ENCODE measurements around the gene ANKRA2.

The ANKRA2 gene

GRCh38 chr5:73529081-73529480, 36.4 kb downstream of the ANKRA2 start:
- Histone ChIP-seq H3K4me3 (ENCODE audit: low read depth in 1 of 2, low read length in 2 of 2) (no peak overlapping the region), H2AFZ (ENCODE audit: low read depth, low read length) (no peak overlapping the region), H3K27ac (ENCODE audit: low read length) (no peak overlapping the region), H3K27me3 (ENCODE audit: insufficient read depth, low read length, poor library complexity) (peaks cover 10% of the 10 kb centered on the region), H3K9ac (ENCODE audit: low read depth, low read length) (no peak overlapping the region), H3K79me2 (ENCODE audit: insufficient read depth, low read length) (no peaks in the 10 kb centered on the region), H3K36me3 (ENCODE audit: insufficient read depth, low read length) (no peaks in the 10 kb centered on the region), H3K4me1 (ENCODE audit: insufficient read depth, low read length) (no peaks in the 10 kb centered on the region), H4K20me1 (ENCODE audit: insufficient read depth, low read length) (no peaks in the 10 kb centered on the region), H3K4me2 (ENCODE audit: insufficient read depth, low read length) (no peak overlapping the region), H3K9me3 (ENCODE audit: insufficient read depth, low read length, severe bottlenecking) (no peaks in the 10 kb centered on the region)
- DNase-seq (no peak), ATAC-seq (ENCODE audit: insufficient read depth, low read depth) (no peak)
- TF ChIP-seq EZH2 (IDR thresholded peaks at IDR 0.05; ENCODE audit: borderline replicate concordance, low read depth, low read length, severe bottlenecking), result no peak

- Histone ChIP-seq H3K36me3 (ENCODE audit: insufficient read depth, low read length) (no peaks in the 10 kb centered on the region), H4K20me1 (ENCODE audit: insufficient read depth, low read length) (no peaks in the 10 kb centered on the region), H3K9ac (ENCODE audit: low read depth, low read length) (no peak overlapping the region), H3K79me2 (ENCODE audit: insufficient read depth, low read length) (no peaks in the 10 kb centered on the region), H3K27me3 (ENCODE audit: insufficient read depth, low read length, poor library complexity) (peaks cover 6% of the 10 kb centered on the region), H3K4me2 (ENCODE audit: insufficient read depth, low read length) (no peak overlapping the region), H3K9me3 (ENCODE audit: insufficient read depth, low read length, severe bottlenecking) (no peaks in the 10 kb centered on the region), H2AFZ (ENCODE audit: low read depth, low read length) (no peak overlapping the region), H3K4me3 (ENCODE audit: low read depth in 1 of 2, low read length in 2 of 2) (no peak overlapping the region), H3K27ac (ENCODE audit: low read length) (no peak overlapping the region), H3K4me1 (ENCODE audit: insufficient read depth, low read length) (no peaks in the 10 kb centered on the region)
- TF ChIP-seq CTCF (IDR thresholded peaks at IDR 0.05; ENCODE audit: borderline replicate concordance, extremely low read depth, low read length, poor library complexity, severe bottlenecking) (no peak), EZH2 (IDR thresholded peaks at IDR 0.05; ENCODE audit: borderline replicate concordance, low read depth, low read length, severe bottlenecking) (no peak)
- ATAC-seq (ENCODE audit: insufficient read depth, low read depth), result no peak
- no peak for DNase-seq
These were observed 37.2 kb downstream of the ANKRA2 start for GRCh38 chr5:73528248-73528647.

- H3K4me1 ChIP-seq (ENCODE audit: insufficient read depth, low read length), result no peaks in the 10 kb centered on the region
- no peak for TF ChIP-seq EZH2 (IDR thresholded peaks at IDR 0.05; ENCODE audit: borderline replicate concordance, low read depth, low read length, severe bottlenecking)
- no peak for TF ChIP-seq CTCF (IDR thresholded peaks at IDR 0.05; ENCODE audit: borderline replicate concordance, extremely low read depth, low read length, poor library complexity, severe bottlenecking)
- H2AFZ ChIP-seq (ENCODE audit: low read depth, low read length), result no peak overlapping the region
- no peaks in the 10 kb centered on the region for H3K79me2 ChIP-seq (ENCODE audit: insufficient read depth, low read length)
- ATAC-seq (ENCODE audit: insufficient read depth, low read depth) (no peak), DNase-seq (no peak)
- H3K9ac ChIP-seq (ENCODE audit: low read depth, low read length), result no peak overlapping the region
- no peaks in the 10 kb centered on the region for H4K20me1 ChIP-seq (ENCODE audit: insufficient read depth, low read length)
- H3K27ac ChIP-seq (ENCODE audit: low read length), result no peak overlapping the region
- no peak overlapping the region for H3K4me2 ChIP-seq (ENCODE audit: insufficient read depth, low read length)
- no peaks in the 10 kb centered on the region for H3K9me3 ChIP-seq (ENCODE audit: insufficient read depth, low read length, severe bottlenecking)
- H3K36me3 ChIP-seq (ENCODE audit: insufficient read depth, low read length), result no peaks in the 10 kb centered on the region
- no peak overlapping the region for H3K4me3 ChIP-seq (ENCODE audit: low read depth in 1 of 2, low read length in 2 of 2)
- H3K27me3 ChIP-seq (ENCODE audit: insufficient read depth, low read length, poor library complexity), result peaks cover 6% of the 10 kb centered on the region
These were observed 39.7 kb downstream of the ANKRA2 start for GRCh38 chr5:73525606-73526203.

- H2AFZ ChIP-seq (ENCODE audit: low read depth, low read length), result no peak overlapping the region
- no peaks in the 10 kb centered on the region for H3K79me2 ChIP-seq (ENCODE audit: insufficient read depth, low read length)
- no peak for ATAC-seq (ENCODE audit: insufficient read depth, low read depth)
- H3K36me3 ChIP-seq (ENCODE audit: insufficient read depth, low read length), result no peaks in the 10 kb centered on the region
- peaks cover 3% of the 10 kb centered on the region for H3K27me3 ChIP-seq (ENCODE audit: insufficient read depth, low read length, poor library complexity)
- H3K9ac ChIP-seq (ENCODE audit: low read depth, low read length), result no peak overlapping the region
- peaks cover 3% of the 10 kb centered on the region; the same call in 1 of the 2 replicates for H3K4me1 ChIP-seq (ENCODE audit: insufficient read depth, low read length)
- TF ChIP-seq CTCF (IDR thresholded peaks at IDR 0.05; ENCODE audit: borderline replicate concordance, extremely low read depth, low read length, poor library complexity, severe bottlenecking) (no peak), EZH2 (IDR thresholded peaks at IDR 0.05; ENCODE audit: borderline replicate concordance, low read depth, low read length, severe bottlenecking) (no peak)
- no peaks in the 10 kb centered on the region for H3K9me3 ChIP-seq (ENCODE audit: insufficient read depth, low read length, severe bottlenecking)
- H3K4me3 ChIP-seq (ENCODE audit: low read depth in 1 of 2, low read length in 2 of 2), result no peak overlapping the region
- no peak for DNase-seq
- no peak overlapping the region for H3K27ac ChIP-seq (ENCODE audit: low read length)
- H3K4me2 ChIP-seq (ENCODE audit: insufficient read depth, low read length), result no peak overlapping the region
- H4K20me1 ChIP-seq (ENCODE audit: insufficient read depth, low read length), result no peaks in the 10 kb centered on the region
These were observed 41.6 kb downstream of the ANKRA2 start for GRCh38 chr5:73523861-73524260.

All from DND-41 (cell line).